Ascending aorta (tissue), 2 donors: ENCODE results near the gene PTCD2. TPM values are rescaled to one million over a fixed set of nuclear protein-coding genes. Genes with fewer than 3 reads are reported as not detected.

Experiments used
- DNase-seq, 2 donors: peaks; one replicate each; pipeline ENCODE4 v3.0.0-alpha.2; 2019; ENCODE audit warnings: low spot score in 2 of 2
- H3K27ac ChIP-seq, 2 donors: fragments of 200-600 bp; sonication (generic); one replicate each; pipeline ENCODE4 v1.5.1; 2016 to 2017; ENCODE audit warnings: mild to moderate bottlenecking in 1 of 2
- H3K27me3 ChIP-seq: fragments of 200-600 bp; sonication (generic); one replicate; pipeline ENCODE4 v1.5.1; 2017
- H3K36me3 ChIP-seq, 2 donors: fragments of 200-600 bp; sonication (generic); one replicate each; pipeline ENCODE4 v1.5.1; 2016
- H3K4me1 ChIP-seq, 2 donors: fragments of 200-600 bp; sonication (generic); one replicate each; pipeline ENCODE4 v1.5.1; 2016 to 2017; ENCODE audit warnings: mild to moderate bottlenecking in 1 of 2
- H3K4me3 ChIP-seq, 2 donors: fragments of 200-600 bp; sonication (generic); one replicate each; pipeline ENCODE4 v1.5.1; 2016 to 2017; ENCODE audit warnings: mild to moderate bottlenecking in 1 of 2
- H3K9me3 ChIP-seq, 2 donors: fragments of 200-600 bp; sonication (generic); one replicate each; pipeline ENCODE4 v1.5.1; 2016
- CTCF ChIP-seq, 3 experiments: fragments of 200-600 bp in 2 of 3; fragments of 450-650 bp in 1 of 3; sonication (generic) in 2 of 3; IDR thresholded peaks; one replicate each; pipeline ENCODE4 v1.5.1; 2016 to 2019; ENCODE audit warnings: antibody characterized with exemption in 3 of 3, mild to moderate bottlenecking in 1 of 3, moderate library complexity in 1 of 3
- intact Hi-C: fragments of 100-400 bp; cut with DNase I; formaldehyde crosslinking; loops from one replicate; pipeline ENCODE4 v1.15.1; 2023
- total RNA-seq: library from RNA; depleted of rRNA; stranded (reverse); fragments of >200 nt; gene quantifications from one replicate; pipeline ENCODE4 v1.1.0, GENCODE V29; 2016

PTCD2 gene
- total RNA-seq, 1 donor from 2014 or later, result 0.85 TPM

- H3K4me3 ChIP-seq, result no peak overlapping the region
- no peak for TF ChIP-seq CTCF (IDR thresholded peaks at IDR 0.05)
- no peak for DNase-seq
- H3K27ac ChIP-seq, result peak overlapping the region; percentile 36 to 67
- H3K9me3 ChIP-seq, result no peaks in the 10 kb centered on the region
- intact Hi-C loops, result no loop called here
- H3K4me1 ChIP-seq, result peaks cover 3 to 10% of the 10 kb centered on the region in 2 donors
- no peaks in the 10 kb centered on the region for H3K36me3 ChIP-seq
- no peaks in the 10 kb centered on the region for H3K27me3 ChIP-seq
These were observed 63.6 kb downstream of the PTCD2 start for GRCh38 chr5:72383726-72384125.

GRCh38 chr5:72386639-72387038 is 66.5 kb downstream of the PTCD2 start:
- no peak for DNase-seq
- H3K4me3 ChIP-seq, result no peak overlapping the region
- intact Hi-C loops, result no loop called here
- peaks cover 0 to 3% of the 10 kb centered on the region in 2 donors for H3K4me1 ChIP-seq
- H3K27me3 ChIP-seq, result no peaks in the 10 kb centered on the region
- TF ChIP-seq CTCF (IDR thresholded peaks at IDR 0.05), result no peak
- H3K36me3 ChIP-seq, result no peaks in the 10 kb centered on the region
- no peaks in the 10 kb centered on the region for H3K9me3 ChIP-seq
- no peak overlapping the region for H3K27ac ChIP-seq

- no peaks in the 10 kb centered on the region for H3K27me3 ChIP-seq
- intact Hi-C loops, result no loop called here
- peaks cover 0 to 8% of the 10 kb centered on the region in 2 donors for H3K4me1 ChIP-seq
- no peaks in the 10 kb centered on the region for H3K36me3 ChIP-seq
- no peaks in the 10 kb centered on the region for H3K9me3 ChIP-seq
- no peak for TF ChIP-seq CTCF (IDR thresholded peaks at IDR 0.05)
- H3K27ac ChIP-seq, result no peak overlapping the region
- H3K4me3 ChIP-seq, result no peak overlapping the region
- DNase-seq, result no peak
These were observed 67.8 kb downstream of the PTCD2 start for GRCh38 chr5:72387985-72388384.

- Histone ChIP-seq H3K27me3 (no peaks in the 10 kb centered on the region), H3K4me1 (peaks cover 0 to 8% of the 10 kb centered on the region in 2 donors), H3K9me3 (no peaks in the 10 kb centered on the region), H3K36me3 (no peaks in the 10 kb centered on the region), H3K27ac (no peak overlapping the region), H3K4me3 (no peak overlapping the region)
- no peak for TF ChIP-seq CTCF (IDR thresholded peaks at IDR 0.05)
- no peak for DNase-seq
- intact Hi-C loops, result no loop called here
These were observed 68.5 kb downstream of the PTCD2 start for GRCh38 chr5:72388646-72389045.

GRCh38 chr5:72390836-72391235 is 70.7 kb downstream of the PTCD2 start:
- H3K4me1 ChIP-seq, result peaks cover 0 to 5% of the 10 kb centered on the region in 2 donors

More at GRCh38 chr5:72390836-72391235, 70.7 kb downstream of the PTCD2 start:
- TF ChIP-seq CTCF (IDR thresholded peaks at IDR 0.05), result no peak
- H3K27me3 ChIP-seq, result no peaks in the 10 kb centered on the region
- no peak for DNase-seq
- H3K27ac ChIP-seq, result peak overlapping the region in 1 of 2 donors; percentile 45
- intact Hi-C loops, result no loop called here
- no peaks in the 10 kb centered on the region for H3K9me3 ChIP-seq
- H3K36me3 ChIP-seq, result no peaks in the 10 kb centered on the region
- H3K4me3 ChIP-seq, result no peak overlapping the region
